WTC11 (cell line): ENCODE measurements around the gene STAP2. TPM values are rescaled to one million over a fixed set of nuclear protein-coding genes. Genes with fewer than 3 reads are reported as not detected.

ENCODE experiments used
- ATAC-seq: fragments of 200-7000 bp; cut with Tn5 transposase; 2 replicates; pipeline ENCODE4 v1.10.0; 2021; ENCODE audit warnings: mild to moderate bottlenecking, moderate library complexity
- CTCF ChIA-PET: fragments of 300-600 bp; sonication (Branson Sonifier 250); formaldehyde crosslinking; loops from one replicate; lab custom pipeline; 2021; ENCODE audit warnings: antibody characterized with exemption; lab: Charles Lee
- POLR2A ChIA-PET: fragments of 350-600 bp; sonication (Branson Sonifier 250); formaldehyde crosslinking; loops from one replicate; lab custom pipeline; 2021; ENCODE audit warnings: antibody characterized with exemption; lab: Charles Lee
- DNase-seq: peaks from one replicate; pipeline ENCODE4 v3.0.0; 2021; ENCODE audit warnings: low spot score
- H3K27ac Mint-ChIP-seq: 2 replicates; pipeline ENCODE4 v1.8.0; 2021; ENCODE audit warnings: mixed read lengths
- H3K27me3 Mint-ChIP-seq: 2 replicates; pipeline ENCODE4 v1.8.0; 2021; ENCODE audit warnings: low read depth, mild to moderate bottlenecking, moderate library complexity, mixed read lengths
- H3K36me3 Mint-ChIP-seq: 2 replicates; pipeline ENCODE4 v1.8.0; 2021; ENCODE audit warnings: mixed read lengths
- H3K4me1 Mint-ChIP-seq: 2 replicates; pipeline ENCODE4 v1.8.0; 2022; ENCODE audit warnings: mixed read lengths
- H3K4me3 Mint-ChIP-seq: 2 replicates; pipeline ENCODE4 v1.8.0; 2021; ENCODE audit warnings: mild to moderate bottlenecking, moderate library complexity, mixed read lengths
- H3K9me3 Mint-ChIP-seq: 2 replicates; pipeline ENCODE4 v1.8.0; 2021; ENCODE audit warnings: mixed read lengths
- FOXP4 ChIP-seq: sonication (generic); formaldehyde crosslinking; IDR thresholded peaks from 2 replicates; pipeline ENCODE4 v1.8.0; 2022; ENCODE audit warnings: mild to moderate bottlenecking, missing genetic modification reagents
- GTF2I ChIP-seq: fragments of 250-450 bp; sonication (Bioruptor Pico); conservative IDR thresholded peaks from 2 replicates; pipeline ENCODE4 v1.4.0; 2021; ENCODE audit warnings: mild to moderate bottlenecking
- NR3C1 ChIP-seq: sonication (generic); formaldehyde crosslinking; conservative IDR thresholded peaks from 2 replicates; pipeline ENCODE4 v1.8.1; 2023; ENCODE audit warnings: low read depth, mild to moderate bottlenecking, missing genetic modification reagents
- RELA ChIP-seq: sonication (generic); formaldehyde crosslinking; IDR thresholded peaks from 2 replicates; pipeline ENCODE4 v1.8.1; 2022; ENCODE audit warnings: missing genetic modification reagents, mild to moderate bottlenecking, borderline replicate concordance
- RORB ChIP-seq: fragments of 250-450 bp; sonication (Bioruptor Pico); IDR thresholded peaks from 2 replicates; pipeline ENCODE4 v1.9.0; 2021; ENCODE audit warnings: mild to moderate bottlenecking
- SMAD4 ChIP-seq: sonication (generic); formaldehyde crosslinking; IDR thresholded peaks from 2 replicates; pipeline ENCODE4 v1.8.0; 2022; ENCODE audit warnings: mild to moderate bottlenecking, missing genetic modification reagents
- TCF7 ChIP-seq: sonication (generic); formaldehyde crosslinking; IDR thresholded peaks from 2 replicates; pipeline ENCODE4 v1.8.0; 2022; ENCODE audit warnings: mild to moderate bottlenecking, low read depth, missing genetic modification reagents, moderate library complexity
- TEAD4 ChIP-seq: sonication (generic); formaldehyde crosslinking; IDR thresholded peaks from 2 replicates; pipeline ENCODE4 v1.8.0; 2022; ENCODE audit warnings: mild to moderate bottlenecking, missing genetic modification reagents
- ZBTB43 ChIP-seq: sonication (generic); formaldehyde crosslinking; IDR thresholded peaks from 2 replicates; pipeline ENCODE4 v1.8.1; 2023; ENCODE audit warnings: mild to moderate bottlenecking, missing genetic modification reagents
- ZMAT4 ChIP-seq: fragments of 250-450 bp; sonication (Bioruptor Pico); IDR thresholded peaks from 2 replicates; pipeline ENCODE4 v1.9.0; 2021; ENCODE audit warnings: mild to moderate bottlenecking
- ZNF138 ChIP-seq: sonication (generic); formaldehyde crosslinking; conservative IDR thresholded peaks from 2 replicates; pipeline ENCODE4 v1.8.1; 2022; ENCODE audit warnings: mild to moderate bottlenecking, moderate library complexity, missing genetic modification reagents
- ZNF263 ChIP-seq: sonication (generic); formaldehyde crosslinking; IDR thresholded peaks from 2 replicates; pipeline ENCODE4 v1.8.1; 2022; ENCODE audit warnings: low read depth, mild to moderate bottlenecking, moderate library complexity, missing genetic modification reagents
- ZNF416 ChIP-seq: fragments of 250-450 bp; sonication (Bioruptor Pico); IDR thresholded peaks from 2 replicates; pipeline ENCODE4 v1.9.0; 2021; ENCODE audit warnings: mild to moderate bottlenecking, inconsistent platforms
- total RNA-seq: library from RNA; stranded (reverse); gene quantifications from 3 replicates; pipeline ENCODE4 v1.2.3, GENCODE V29; 2021
- TF ChIP-seq, protein P1 (sequence below): sonication (generic); formaldehyde crosslinking; IDR thresholded peaks from 2 replicates; pipeline ENCODE4 v1.8.1; 2022; ENCODE audit warnings: mild to moderate bottlenecking, missing genetic modification reagents, moderate library complexity, borderline replicate concordance
- TF ChIP-seq, protein P2 (sequence below): sonication (generic); formaldehyde crosslinking; IDR thresholded peaks from 2 replicates; pipeline ENCODE4 v1.8.0; 2022; ENCODE audit warnings: mild to moderate bottlenecking, missing genetic modification reagents
- TF ChIP-seq, protein P3 (sequence below): fragments of 200-600 bp; IDR thresholded peaks from 2 replicates; pipeline ENCODE4 v1.8.0; 2022; ENCODE audit warnings: antibody characterized with exemption

STAP2 gene
- total RNA-seq, 1 experiment from 2014 or later, result 18.2 TPM

DNA sequence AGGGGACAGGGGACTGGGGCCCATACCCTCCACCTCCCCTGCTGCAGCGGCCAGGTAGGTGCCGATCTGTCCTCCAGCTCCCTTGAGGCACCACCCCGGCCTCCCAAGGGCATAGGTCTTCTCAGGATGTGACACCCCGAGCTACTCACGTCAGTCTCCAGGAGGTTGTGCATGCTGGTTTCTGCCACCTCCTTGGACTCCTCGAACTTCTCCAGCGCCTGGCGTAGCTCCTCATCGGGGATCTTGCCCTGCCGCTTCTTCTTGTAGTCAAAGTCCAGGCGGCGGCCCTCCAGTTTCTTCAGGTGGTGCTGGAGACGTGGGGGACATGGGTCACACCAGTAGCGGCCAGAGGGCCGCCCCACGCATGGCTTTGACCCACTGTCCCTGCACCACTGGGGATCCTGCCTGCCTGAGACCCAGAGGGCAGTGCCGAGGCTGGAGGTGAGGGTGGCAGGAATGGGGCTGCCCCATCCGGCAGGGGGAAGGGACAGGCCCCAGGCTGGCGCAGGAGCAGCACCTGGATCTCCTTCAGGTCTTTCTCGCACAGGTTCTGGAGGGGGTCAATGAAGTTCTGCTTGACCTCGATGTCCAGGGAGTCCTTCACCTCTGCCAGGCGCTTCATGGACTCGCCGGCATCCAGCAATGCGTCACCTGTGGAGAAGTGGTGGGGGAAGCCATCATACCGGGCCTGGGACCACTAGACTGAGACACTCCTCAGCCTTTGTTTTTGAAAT, 25.1 kb upstream of the STAP2 start:
- CTCF ChIA-PET, result interaction anchor here (0.6 to 8.3 kb wide), 16 partner anchors 11 to 171 kb away, joined by 3 to 70 read pairs (median 6); partner anchors contain the start of genes CHAF1A, MPND, PLIN5 and SH3GL1
- peaks cover 3% of the 10 kb centered on the region; the same call in 1 of the 2 replicates for H3K36me3 Mint-ChIP-seq
- H3K9me3 Mint-ChIP-seq, result no peaks in the 10 kb centered on the region
- H3K4me3 Mint-ChIP-seq, result no peak overlapping the region
- H3K4me1 Mint-ChIP-seq, result peaks cover 14% of the 10 kb centered on the region
- no peak for DNase-seq
- TF ChIP-seq RELA (CRISPR knock-in tag), result no peak
- no peak for TF ChIP-seq ZMAT4
- no peak for TF ChIP-seq RORB
- no peak for TF ChIP-seq TCF7 (CRISPR knock-in tag)
- TF ChIP-seq SMAD4 (CRISPR knock-in tag), result no peak
- TF ChIP-seq, protein P1, sequence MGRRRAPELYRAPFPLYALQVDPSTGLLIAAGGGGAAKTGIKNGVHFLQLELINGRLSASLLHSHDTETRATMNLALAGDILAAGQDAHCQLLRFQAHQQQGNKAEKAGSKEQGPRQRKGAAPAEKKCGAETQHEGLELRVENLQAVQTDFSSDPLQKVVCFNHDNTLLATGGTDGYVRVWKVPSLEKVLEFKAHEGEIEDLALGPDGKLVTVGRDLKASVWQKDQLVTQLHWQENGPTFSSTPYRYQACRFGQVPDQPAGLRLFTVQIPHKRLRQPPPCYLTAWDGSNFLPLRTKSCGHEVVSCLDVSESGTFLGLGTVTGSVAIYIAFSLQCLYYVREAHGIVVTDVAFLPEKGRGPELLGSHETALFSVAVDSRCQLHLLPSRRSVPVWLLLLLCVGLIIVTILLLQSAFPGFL (CRISPR knock-in tag), result no peak
- TF ChIP-seq, protein P2, sequence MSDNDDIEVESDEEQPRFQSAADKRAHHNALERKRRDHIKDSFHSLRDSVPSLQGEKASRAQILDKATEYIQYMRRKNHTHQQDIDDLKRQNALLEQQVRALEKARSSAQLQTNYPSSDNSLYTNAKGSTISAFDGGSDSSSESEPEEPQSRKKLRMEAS, result no peak
- no peak for TF ChIP-seq ZBTB43 (CRISPR knock-in tag)
- no peak for TF ChIP-seq NR3C1 (CRISPR knock-in tag)
- no peak for TF ChIP-seq FOXP4 (CRISPR knock-in tag)
- TF ChIP-seq ZNF263 (CRISPR knock-in tag), result no peak
- no peak for TF ChIP-seq ZNF416 (CRISPR knock-in tag)
- TF ChIP-seq GTF2I (CRISPR knock-in tag), result no peak
- TF ChIP-seq, protein P3, sequence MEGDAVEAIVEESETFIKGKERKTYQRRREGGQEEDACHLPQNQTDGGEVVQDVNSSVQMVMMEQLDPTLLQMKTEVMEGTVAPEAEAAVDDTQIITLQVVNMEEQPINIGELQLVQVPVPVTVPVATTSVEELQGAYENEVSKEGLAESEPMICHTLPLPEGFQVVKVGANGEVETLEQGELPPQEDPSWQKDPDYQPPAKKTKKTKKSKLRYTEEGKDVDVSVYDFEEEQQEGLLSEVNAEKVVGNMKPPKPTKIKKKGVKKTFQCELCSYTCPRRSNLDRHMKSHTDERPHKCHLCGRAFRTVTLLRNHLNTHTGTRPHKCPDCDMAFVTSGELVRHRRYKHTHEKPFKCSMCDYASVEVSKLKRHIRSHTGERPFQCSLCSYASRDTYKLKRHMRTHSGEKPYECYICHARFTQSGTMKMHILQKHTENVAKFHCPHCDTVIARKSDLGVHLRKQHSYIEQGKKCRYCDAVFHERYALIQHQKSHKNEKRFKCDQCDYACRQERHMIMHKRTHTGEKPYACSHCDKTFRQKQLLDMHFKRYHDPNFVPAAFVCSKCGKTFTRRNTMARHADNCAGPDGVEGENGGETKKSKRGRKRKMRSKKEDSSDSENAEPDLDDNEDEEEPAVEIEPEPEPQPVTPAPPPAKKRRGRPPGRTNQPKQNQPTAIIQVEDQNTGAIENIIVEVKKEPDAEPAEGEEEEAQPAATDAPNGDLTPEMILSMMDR, result no peak
- TF ChIP-seq, all 79 proteins: peak for 0
- Mint-ChIP-seq H3K27ac (no peak overlapping the region), H3K27me3 (no peaks in the 10 kb centered on the region)
- POLR2A ChIA-PET, result interaction anchor here (0.6 kb wide), 1 partner anchor 15 kb away, joined by 3 read pairs; no protein-coding TSS in a partner anchor
- no peak for ATAC-seq

DNA sequence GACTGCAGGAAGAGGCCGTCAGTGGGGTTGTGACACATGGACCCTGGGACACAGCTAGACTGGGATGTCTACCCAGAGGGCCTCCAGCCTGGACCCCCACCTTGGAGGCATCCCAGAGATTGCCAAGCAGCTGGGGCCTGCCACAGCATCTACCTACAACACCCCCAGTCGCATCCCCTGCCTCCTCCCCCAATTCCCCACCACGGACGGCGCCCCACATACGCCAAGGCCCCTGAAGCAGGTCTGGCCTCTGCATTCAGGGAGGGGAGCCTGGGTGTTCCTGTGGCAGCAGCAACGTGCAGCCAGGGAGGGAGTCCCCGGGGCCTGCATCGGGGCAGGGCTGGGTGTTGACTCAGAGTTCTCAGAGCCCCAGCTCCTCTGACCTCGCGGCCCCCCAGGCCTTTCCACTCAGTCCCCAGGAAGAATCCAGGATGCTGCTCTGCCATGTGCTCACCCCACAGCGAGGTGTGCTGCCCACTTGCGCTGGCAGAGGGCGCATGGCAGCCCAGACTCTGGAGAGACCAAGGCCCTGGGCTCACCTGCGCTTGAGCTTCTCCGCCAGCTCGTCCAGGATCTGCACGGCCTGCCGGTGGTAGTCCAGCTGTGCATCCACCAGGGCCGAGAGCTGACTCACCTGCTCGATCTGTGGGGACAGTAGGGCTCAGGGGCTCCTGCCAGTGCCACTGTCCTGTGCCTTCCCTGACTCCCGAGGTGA, 24.4 kb upstream of the STAP2 start:
- TF ChIP-seq TEAD4 (CRISPR knock-in tag) (no peak), ZNF138 (CRISPR knock-in tag) (0 out of 2 replicates have a peak, but pooled peaks have one; percentile 63)
- H3K27me3 Mint-ChIP-seq, result no peaks in the 10 kb centered on the region
- ChIA-PET CTCF (interaction anchor here (0.6 to 8.3 kb wide), 17 partner anchors 10 to 172 kb away, joined by 3 to 70 read pairs (median 5); partner anchors contain the start of genes CHAF1A, MPND, PLIN5 and SH3GL1), POLR2A (interaction anchor here (0.6 to 1.1 kb wide), 2 partner anchors 15 to 96 kb away, joined by 3 to 5 read pairs; no protein-coding TSS in a partner anchor)
- no peak overlapping the region for H3K27ac Mint-ChIP-seq
- no peaks in the 10 kb centered on the region for H3K9me3 Mint-ChIP-seq
- H3K36me3 Mint-ChIP-seq, result peaks cover 3% of the 10 kb centered on the region; the same call in 1 of the 2 replicates
- peak; percentile 43 for ATAC-seq
- no peak overlapping the region for H3K4me3 Mint-ChIP-seq
- DNase-seq, result peak; percentile 44
- peaks cover 10% of the 10 kb centered on the region for H3K4me1 Mint-ChIP-seq
